ENCODE results near the gene KDM6A. TPM values are rescaled to one million over a fixed set of nuclear protein-coding genes. Genes with fewer than 3 reads are reported as not detected.
"Not testable (repeated sequence)": the region's sequence is repeated elsewhere in the genome, so short reads cannot be mapped to it uniquely, and the experiment has no call there.

The KDM6A gene
- polyA plus RNA-seq, 1 experiment = 9.9 TPM

- POLR2A ChIA-PET = no interaction called here
- Histone ChIP-seq H3K27ac (ENCODE audit: low read depth, low read length) (no peak overlapping the region), H3K9me3 (ENCODE audit: control insufficient read depth, insufficient read depth, low read length) (no peaks in the 10 kb centered on the region; the same call in 1 of the 2 replicates), H3K27me3 (ENCODE audit: control insufficient read depth, insufficient read depth, low read length) (no peaks in the 10 kb centered on the region), H3K4me3 (ENCODE audit: low read depth, low read length) (no peak overlapping the region)
- CTCF ChIA-PET = no interaction called here
- no peak for TF ChIP-seq CTCF (IDR thresholded peaks at IDR 0.05; ENCODE audit: low read depth, low read length)
- no peak for DNase-seq (ENCODE audit: low read depth, low spot score)
Observed at GRCh38 chrX:44946771-44947170, 73.8 kb downstream of the KDM6A start.

GRCh38 chrX:44947995-44948394, 75.0 kb downstream of the KDM6A start:
- no peak for TF ChIP-seq CTCF (IDR thresholded peaks at IDR 0.05; ENCODE audit: low read depth, low read length)
- CTCF ChIA-PET = no interaction called here
- POLR2A ChIA-PET = no interaction called here

GRCh38 chrX:44948406-44948805, 75.4 kb downstream of the KDM6A start:
- no peak for DNase-seq (ENCODE audit: low read depth, low spot score)
- POLR2A ChIA-PET = no interaction called here
- no peak overlapping the region for H3K27ac ChIP-seq (ENCODE audit: low read depth, low read length)
- no peak overlapping the region for H3K4me3 ChIP-seq (ENCODE audit: low read depth, low read length)
- H3K27me3 ChIP-seq (ENCODE audit: control insufficient read depth, insufficient read depth, low read length) = no peaks in the 10 kb centered on the region
- TF ChIP-seq CTCF (IDR thresholded peaks at IDR 0.05; ENCODE audit: low read depth, low read length) = no peak
- CTCF ChIA-PET = no interaction called here
- no peaks in the 10 kb centered on the region; the same call in 1 of the 2 replicates for H3K9me3 ChIP-seq (ENCODE audit: control insufficient read depth, insufficient read depth, low read length)

More at GRCh38 chrX:44947995-44948394, 75.0 kb downstream of the KDM6A start:
- no peaks in the 10 kb centered on the region for H3K27me3 ChIP-seq (ENCODE audit: control insufficient read depth, insufficient read depth, low read length)
- H3K4me3 ChIP-seq (ENCODE audit: low read depth, low read length) = no peak overlapping the region
- H3K9me3 ChIP-seq (ENCODE audit: control insufficient read depth, insufficient read depth, low read length) = no peaks in the 10 kb centered on the region; the same call in 1 of the 2 replicates
- H3K27ac ChIP-seq (ENCODE audit: low read depth, low read length) = no peak overlapping the region
- DNase-seq (ENCODE audit: low read depth, low spot score) = no peak

- no peak for DNase-seq (ENCODE audit: low read depth, low spot score)
- H3K9me3 ChIP-seq (ENCODE audit: control insufficient read depth, insufficient read depth, low read length) = no peaks in the 10 kb centered on the region; the same call in 1 of the 2 replicates
- ChIA-PET POLR2A (no interaction called here), CTCF (no interaction called here)
- no peak overlapping the region for H3K4me3 ChIP-seq (ENCODE audit: low read depth, low read length)
- no peak overlapping the region for H3K27ac ChIP-seq (ENCODE audit: low read depth, low read length)
- TF ChIP-seq CTCF (IDR thresholded peaks at IDR 0.05; ENCODE audit: low read depth, low read length) = no peak
- no peaks in the 10 kb centered on the region for H3K27me3 ChIP-seq (ENCODE audit: control insufficient read depth, insufficient read depth, low read length)
Observed at GRCh38 chrX:44949125-44949524, 76.1 kb downstream of the KDM6A start.

GRCh38 chrX:44950471-44951366, 77.7 kb downstream of the KDM6A start:
- H3K4me3 ChIP-seq (ENCODE audit: low read depth, low read length); POLR2A ChIA-PET; H3K27me3 ChIP-seq (ENCODE audit: control insufficient read depth, insufficient read depth, low read length); H3K9me3 ChIP-seq (ENCODE audit: control insufficient read depth, insufficient read depth, low read length); DNase-seq (ENCODE audit: low read depth, low spot score); H3K27ac ChIP-seq (ENCODE audit: low read depth, low read length): not testable (repeated sequence)
- CTCF ChIA-PET = interaction anchor here (0.6 kb wide), 1 partner anchor 54 kb away, joined by 3 read pairs; no protein-coding TSS in a partner anchor
